ENCODE data around the gene SLC22A4.

SLC22A4 gene

GRCh38 chr5:132253008-132253441, 41.2 kb upstream of the SLC22A4 start:
- TF ChIP-seq MAX (IDR thresholded peaks at IDR 0.05) (no peak), TEAD4 (IDR thresholded peaks at IDR 0.05) (no peak), CREB1 (IDR thresholded peaks at IDR 0.05; ENCODE audit: low read depth) (no peak), NFIC (IDR thresholded peaks at IDR 0.05) (no peak), FOXM1 (IDR thresholded peaks at IDR 0.05; ENCODE audit: borderline replicate concordance, low read depth) (no peak)

- TF ChIP-seq NFIC (IDR thresholded peaks at IDR 0.05) (no peak), CEBPB (IDR thresholded peaks at IDR 0.05) (no peak), FOXM1 (IDR thresholded peaks at IDR 0.05; ENCODE audit: borderline replicate concordance, low read depth) (no peak), TAF1 (IDR thresholded peaks at IDR 0.05; ENCODE audit: low read depth) (no peak), ZBTB7A (IDR thresholded peaks at IDR 0.05; ENCODE audit: low read depth) (no peak), CREB1 (IDR thresholded peaks at IDR 0.05; ENCODE audit: low read depth) (no peak), EGR1 (IDR thresholded peaks at IDR 0.05) (no peak), USF1 (IDR thresholded peaks at IDR 0.05) (no peak), REST (IDR thresholded peaks at IDR 0.05; ENCODE audit: low read depth) (no peak)
These were observed 40.5 kb upstream of the SLC22A4 start for GRCh38 chr5:132253452-132254320.

GRCh38 chr5:132254321-132254977, 39.7 kb upstream of the SLC22A4 start:
- TF ChIP-seq TAF1 (IDR thresholded peaks at IDR 0.05; ENCODE audit: low read depth), result no peak
- TF ChIP-seq MAX (IDR thresholded peaks at IDR 0.05), result no peak
- TF ChIP-seq FOXM1 (IDR thresholded peaks at IDR 0.05; ENCODE audit: borderline replicate concordance, low read depth), result no peak
- TF ChIP-seq YY1 (IDR thresholded peaks at IDR 0.05; ENCODE audit: low read depth), result no peak
- no peak for TF ChIP-seq RAD21 (IDR thresholded peaks at IDR 0.05; ENCODE audit: low read depth)
- TF ChIP-seq USF1 (IDR thresholded peaks at IDR 0.05), result no peak
- no peak for TF ChIP-seq CEBPB (IDR thresholded peaks at IDR 0.05)
- TF ChIP-seq TCF12 (IDR thresholded peaks at IDR 0.05; ENCODE audit: low read depth), result no peak
- no peak for TF ChIP-seq REST (IDR thresholded peaks at IDR 0.05; ENCODE audit: low read depth)
- TF ChIP-seq ZBTB7A (IDR thresholded peaks at IDR 0.05; ENCODE audit: low read depth), result no peak
- no peak for TF ChIP-seq EGR1 (IDR thresholded peaks at IDR 0.05)
- TF ChIP-seq TEAD4 (IDR thresholded peaks at IDR 0.05), result no peak
- TF ChIP-seq NFIC (IDR thresholded peaks at IDR 0.05), result no peak

- TF ChIP-seq EP300 (IDR thresholded peaks at IDR 0.05; ENCODE audit: borderline replicate concordance) (no peak), REST (IDR thresholded peaks at IDR 0.05; ENCODE audit: low read depth) (no peak), CEBPB (IDR thresholded peaks at IDR 0.05) (no peak), MAX (IDR thresholded peaks at IDR 0.05) (no peak), ZBTB7A (IDR thresholded peaks at IDR 0.05; ENCODE audit: low read depth) (no peak), FOXM1 (IDR thresholded peaks at IDR 0.05; ENCODE audit: borderline replicate concordance, low read depth) (no peak), TCF12 (IDR thresholded peaks at IDR 0.05; ENCODE audit: low read depth) (no peak), RAD21 (IDR thresholded peaks at IDR 0.05; ENCODE audit: low read depth) (no peak), NFIC (IDR thresholded peaks at IDR 0.05) (no peak), CREB1 (IDR thresholded peaks at IDR 0.05; ENCODE audit: low read depth) (no peak), YY1 (IDR thresholded peaks at IDR 0.05; ENCODE audit: low read depth) (no peak), USF1 (IDR thresholded peaks at IDR 0.05) (no peak), EGR1 (IDR thresholded peaks at IDR 0.05) (no peak), TAF1 (IDR thresholded peaks at IDR 0.05; ENCODE audit: low read depth) (no peak)
These were observed 38.0 kb upstream of the SLC22A4 start for GRCh38 chr5:132256086-132256782.

All from Ishikawa (cell line).